ENCODE measurements around the gene HOXD13. TPM values are rescaled to one million over a fixed set of nuclear protein-coding genes. Genes with fewer than 3 reads are reported as not detected.

Gene HOXD13
- total and polyA plus RNA-seq, 2 experiments from 2014 or later, result not detected

DNA sequence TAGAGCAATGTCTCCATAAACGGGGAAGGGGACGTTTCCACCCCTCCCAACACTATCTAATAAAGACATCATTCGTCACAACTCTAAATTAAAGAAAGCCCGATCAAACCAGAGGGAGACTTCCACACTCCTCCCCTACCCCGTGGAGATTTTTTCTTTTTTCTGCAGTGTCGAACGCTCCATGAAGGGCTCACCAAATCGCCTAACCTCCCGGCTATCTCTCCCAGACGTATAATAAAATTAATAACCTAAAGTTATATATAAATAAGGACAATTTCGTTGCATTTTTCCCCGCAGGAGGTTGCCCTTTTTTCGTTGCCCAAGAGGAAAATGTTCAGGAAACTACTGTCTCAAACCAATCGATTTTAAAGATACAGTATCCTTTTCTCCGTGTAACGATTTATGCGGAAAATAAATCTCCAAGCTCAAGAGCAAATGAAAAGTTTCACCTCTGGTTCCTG, 11.1 kb upstream of the HOXD13 start:
- no peaks in the 10 kb centered on the region for H3K9me2 ChIP-seq (ENCODE audit: insufficient read depth)
- peak overlapping the region; percentile 71 for H3K4me2 ChIP-seq
- H3F3A ChIP-seq (replicated peaks; ENCODE audit: low read depth), result peaks cover 32% of the 10 kb centered on the region
- peaks cover 98% of the 10 kb centered on the region for H3K27me3 ChIP-seq (ENCODE audit: insufficient read depth)
- peaks cover 4% of the 10 kb centered on the region; the same call in 1 of the 3 replicates for H3K36me3 Mint-ChIP-seq (ENCODE audit: low read depth)
- H3K27ac Mint-ChIP-seq, result no peak overlapping the region
- peak; percentile 94 for TF ChIP-seq EZH2 (IDR thresholded peaks at IDR 0.05; ENCODE audit: low read depth, unreplicated experiment)
- no peak for TF ChIP-seq POLR2AphosphoS5 (IDR thresholded peaks at IDR 0.05; ENCODE audit: low read depth)
- no peaks in the 10 kb centered on the region for H3K36me3 ChIP-seq (ENCODE audit: insufficient read depth)
- ATAC-seq, result no peak
- H3K4me3 ChIP-seq, result peak overlapping the region; percentile 37
- no peak for DNase-seq (ENCODE audit: low spot score)
- H3K4me1 ChIP-seq (ENCODE audit: insufficient read depth), result peaks cover 43% of the 10 kb centered on the region
- H3K4me3 Mint-ChIP-seq, result peak overlapping the region; percentile 62; the same call in 1 of the 3 replicates
- no peaks in the 10 kb centered on the region for H3K79me2 ChIP-seq (replicated peaks; ENCODE audit: insufficient read depth)
- peaks cover 45% of the 10 kb centered on the region for H4K20me1 ChIP-seq (replicated peaks; ENCODE audit: insufficient read depth)
- H3K9me3 Mint-ChIP-seq, result peaks cover 9% of the 10 kb centered on the region; the same call in 2 of the 3 replicates
- H3K27me3 Mint-ChIP-seq (ENCODE audit: insufficient read depth, low read depth, poor library complexity), result peaks cover 96% of the 10 kb centered on the region
- H3K4me1 Mint-ChIP-seq, result peaks cover 46% of the 10 kb centered on the region
- no peak overlapping the region for H3K27ac ChIP-seq (ENCODE audit: low read depth)
- no peak overlapping the region for H2AFZ ChIP-seq

DNA sequence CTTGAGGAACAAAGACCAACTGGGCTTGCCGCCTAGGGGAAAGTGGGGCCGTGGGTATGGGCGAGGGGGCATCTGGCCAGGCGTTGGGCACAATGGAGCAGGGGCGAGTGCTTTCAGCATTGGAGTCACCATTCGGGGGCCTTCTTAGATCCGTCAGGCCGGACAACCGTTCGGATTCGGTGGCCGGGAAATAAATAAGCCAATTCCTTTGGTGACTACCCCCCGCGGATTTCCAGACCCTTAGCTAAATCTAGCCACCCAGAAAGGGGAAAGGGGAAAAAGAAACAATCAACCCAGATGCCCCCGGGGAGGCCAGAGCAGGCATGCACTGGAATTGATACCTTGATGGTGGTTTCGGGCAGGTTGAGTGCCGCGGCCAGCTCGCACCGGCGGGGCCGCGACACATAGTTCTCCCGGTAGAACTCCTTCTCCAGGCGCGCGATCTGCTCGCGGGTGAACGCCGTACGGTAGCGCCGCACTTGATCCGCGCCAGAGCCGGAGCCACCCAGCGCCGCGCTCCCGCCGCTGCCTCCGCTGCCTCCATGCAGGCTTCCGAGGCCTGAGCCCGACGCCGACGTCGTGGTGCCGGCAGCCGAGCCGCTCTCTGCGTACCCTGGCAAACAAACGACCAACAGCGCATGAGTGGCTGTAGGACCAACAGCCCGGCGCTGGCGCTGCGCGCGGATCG, 10.5 kb upstream of the HOXD13 start:
- DNase-seq (ENCODE audit: low spot score), result peak; percentile 54
- Mint-ChIP-seq H3K36me3 (ENCODE audit: low read depth) (peaks cover 4% of the 10 kb centered on the region; the same call in 1 of the 3 replicates), H3K27ac (no peak overlapping the region), H3K27me3 (ENCODE audit: insufficient read depth, low read depth, poor library complexity) (peaks cover 96% of the 10 kb centered on the region), H3K4me1 (peaks cover 47% of the 10 kb centered on the region), H3K9me3 (peaks cover 9% of the 10 kb centered on the region; the same call in 2 of the 3 replicates), H3K4me3 (peak overlapping the region; percentile 40; the same call in 2 of the 3 replicates)
- no peak overlapping the region for H3K27ac ChIP-seq (ENCODE audit: low read depth)
- ATAC-seq, result peak; percentile 13
- TF ChIP-seq EZH2 (IDR thresholded peaks at IDR 0.05; ENCODE audit: low read depth, unreplicated experiment) (peak; percentile 64), EZH2phosphoT487 (IDR thresholded peaks at IDR 0.05; ENCODE audit: unreplicated experiment) (peak; percentile 100), NANOG (IDR thresholded peaks at IDR 0.05; ENCODE audit: borderline replicate concordance) (no peak)
- H3K4me2 ChIP-seq, result peak overlapping the region; percentile 60
- peak overlapping the region; percentile 37 for H3K4me3 ChIP-seq
- H4K20me1 ChIP-seq (replicated peaks; ENCODE audit: insufficient read depth), result peaks cover 45% of the 10 kb centered on the region
- no peaks in the 10 kb centered on the region for H3K9me2 ChIP-seq (ENCODE audit: insufficient read depth)
- H3K36me3 ChIP-seq (ENCODE audit: insufficient read depth), result no peaks in the 10 kb centered on the region
- H3K4me1 ChIP-seq (ENCODE audit: insufficient read depth), result peaks cover 47% of the 10 kb centered on the region
- H3F3A ChIP-seq (replicated peaks; ENCODE audit: low read depth), result peaks cover 31% of the 10 kb centered on the region
- H3K79me2 ChIP-seq (replicated peaks; ENCODE audit: insufficient read depth), result no peaks in the 10 kb centered on the region
- peaks cover 98% of the 10 kb centered on the region for H3K27me3 ChIP-seq (ENCODE audit: insufficient read depth)
- no peak overlapping the region; the same call in 1 of the 2 replicates for H2AFZ ChIP-seq

DNA sequence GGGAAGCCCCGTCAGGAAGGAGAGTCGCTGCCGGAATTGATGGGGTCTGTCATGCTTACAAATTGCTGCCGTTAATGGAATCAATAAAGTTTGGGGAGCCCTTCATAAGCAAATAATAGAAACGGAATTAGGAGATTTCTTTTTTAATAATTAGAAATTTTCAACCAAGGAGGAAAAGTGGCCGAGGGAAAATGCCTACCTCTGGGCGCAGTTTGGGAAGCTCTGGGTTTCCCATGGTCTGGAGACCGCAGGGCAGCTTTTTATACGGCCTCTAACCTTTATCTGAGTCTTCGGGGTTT, 10.0 kb upstream of the HOXD13 start:
- peaks cover 11% of the 10 kb centered on the region; the same call in 2 of the 3 replicates for H3K9me3 Mint-ChIP-seq
- H3K4me3 Mint-ChIP-seq, result peak overlapping the region; percentile 40; the same call in 2 of the 3 replicates
- H4K20me1 ChIP-seq (replicated peaks; ENCODE audit: insufficient read depth), result peaks cover 44% of the 10 kb centered on the region

More for the DNA sequence above, 10.0 kb upstream of the HOXD13 start:
- H3K4me1 ChIP-seq (ENCODE audit: insufficient read depth), result peaks cover 52% of the 10 kb centered on the region
- peak overlapping the region; percentile 60; the same call in 1 of the 2 replicates for H3K4me2 ChIP-seq
- no peaks in the 10 kb centered on the region for H3K79me2 ChIP-seq (replicated peaks; ENCODE audit: insufficient read depth)
- Mint-ChIP-seq H3K27me3 (ENCODE audit: insufficient read depth, low read depth, poor library complexity) (peaks cover 96% of the 10 kb centered on the region), H3K27ac (no peak overlapping the region), H3K36me3 (ENCODE audit: low read depth) (peaks cover 4% of the 10 kb centered on the region; the same call in 1 of the 3 replicates), H3K4me1 (peaks cover 47% of the 10 kb centered on the region)
- DNase-seq (ENCODE audit: low spot score), result no peak
- no peak overlapping the region for H3K27ac ChIP-seq (ENCODE audit: low read depth)
- no peaks in the 10 kb centered on the region for H3K9me2 ChIP-seq (ENCODE audit: insufficient read depth)
- H3K27me3 ChIP-seq (ENCODE audit: insufficient read depth), result peaks cover 98% of the 10 kb centered on the region
- H3K36me3 ChIP-seq (ENCODE audit: insufficient read depth), result no peaks in the 10 kb centered on the region
- peak overlapping the region; percentile 37 for H3K4me3 ChIP-seq
- ATAC-seq, result no peak
- H3F3A ChIP-seq (replicated peaks; ENCODE audit: low read depth), result peaks cover 35% of the 10 kb centered on the region
- no peak overlapping the region; the same call in 1 of the 2 replicates for H2AFZ ChIP-seq
- TF ChIP-seq STAT1 (IDR thresholded peaks at IDR 0.05; ENCODE audit: unreplicated experiment) (no peak), EZH2 (IDR thresholded peaks at IDR 0.05; ENCODE audit: low read depth, unreplicated experiment) (peak; percentile 92)
